Naive B cell (primary cell): Measurements from ENCODE around the gene RASAL1. TPM values are rescaled to one million over a fixed set of nuclear protein-coding genes. Genes with fewer than 3 reads are reported as not detected.
A peak's percentile ranks its signal among the peaks of the same experiment; 100 is the strongest.
"Not testable (repeated sequence)": the region's sequence is repeated elsewhere in the genome, so short reads cannot be mapped to it uniquely, and the experiment has no call there.

Source experiments
- ATAC-seq, 2 donors: fragments of 150-1000 bp; cut with Tn5 transposase; 2 replicates each; pipeline ENCODE4 v1.10.0; 2021; ENCODE audit warnings: low read depth in 2 of 2, mild to moderate bottlenecking in 2 of 2, moderate library complexity in 2 of 2
- DNase-seq: peaks from one replicate; pipeline ENCODE4 v3.0.0; 2022
- H3K27ac Mint-ChIP-seq, 6 donors: one replicate each; pipeline ENCODE4 v1.8.0; 2020 to 2022; ENCODE audit warnings: mild to moderate bottlenecking in 6 of 6, mixed read lengths in 6 of 6, moderate library complexity in 5 of 6, inconsistent platforms in 2 of 6
- H3K27me3 Mint-ChIP-seq, 3 donors: one replicate each; pipeline ENCODE4 v1.8.0; 2021 to 2022; ENCODE audit warnings: mixed read lengths in 3 of 3, mild to moderate bottlenecking in 1 of 3
- H3K36me3 Mint-ChIP-seq, 2 donors: one replicate each; pipeline ENCODE4 v1.8.0; 2020 to 2022; ENCODE audit warnings: mixed read lengths in 2 of 2, inconsistent platforms in 1 of 2, mild to moderate bottlenecking in 1 of 2
- H3K4me1 Mint-ChIP-seq, 3 donors: one replicate each; pipeline ENCODE4 v1.8.0; 2020 to 2022; ENCODE audit warnings: mixed read lengths in 3 of 3, inconsistent platforms in 1 of 3, mild to moderate bottlenecking in 1 of 3, moderate library complexity in 1 of 3
- H3K4me3 Mint-ChIP-seq, 8 donors: one replicate each; pipeline ENCODE4 v1.8.0; 2020 to 2022; ENCODE audit warnings: mild to moderate bottlenecking in 8 of 8, mixed read lengths in 8 of 8, moderate library complexity in 8 of 8, inconsistent platforms in 2 of 8
- H3K9me3 Mint-ChIP-seq, 7 donors: one replicate each; pipeline ENCODE4 v1.8.0; 2020 to 2022; ENCODE audit warnings: mixed read lengths in 7 of 7, mild to moderate bottlenecking in 5 of 7, inconsistent platforms in 2 of 7, moderate library complexity in 1 of 7
- polyA plus RNA-seq, 6 donors: library from polyadenylated mRNA; unstranded; fragments of 300-500 nt; fragmentation: Illumina TruSeq; gene quantifications; one replicate each; pipeline ENCODE4 v1.2.3, GENCODE V29; 2021; ENCODE audit warnings: low read depth in 6 of 6

The RASAL1 gene
- polyA plus RNA-seq, 6 donors from 2014 or later, result 0.17 to 0.48 (median 0.41) TPM; not detected in 2

- Mint-ChIP-seq H3K4me1 (peaks cover 37 to 48% (median 45%) of the 10 kb centered on the region in 3 donors), H3K27ac (peak overlapping the region in 2 of 6 donors; percentile 24 to 63), H3K36me3 (no peaks in the 10 kb centered on the region), H3K4me3 (peak overlapping the region in 1 of 8 donors; percentile 70), H3K9me3 (no peaks in the 10 kb centered on the region), H3K27me3 (peaks cover 0 to 14% (median 0%) of the 10 kb centered on the region in 3 donors)
- DNase-seq, result no peak
- ATAC-seq, result no peak
Measured at GRCh38 chr12:113131556-113131955, 4.0 kb downstream of the RASAL1 start.

GRCh38 chr12:113130457-113131135 is 5.0 kb downstream of the RASAL1 start:
- peak overlapping the region in 6 of 8 donors; percentile 9 to 80 (median 54) for H3K4me3 Mint-ChIP-seq
- peaks cover 29 to 39% (median 37%) of the 10 kb centered on the region in 3 donors for H3K4me1 Mint-ChIP-seq
- peak overlapping the region in 5 of 6 donors; percentile 5 to 96 (median 63) for H3K27ac Mint-ChIP-seq
- DNase-seq, result peak; percentile 57
- no peaks in the 10 kb centered on the region for H3K36me3 Mint-ChIP-seq
- ATAC-seq, result peak; percentile 85 to 88
- H3K9me3 Mint-ChIP-seq, result no peaks in the 10 kb centered on the region
- H3K27me3 Mint-ChIP-seq, result peaks cover 0 to 7% (median 0%) of the 10 kb centered on the region in 3 donors

- DNase-seq (no peak), ATAC-seq (no peak)
- Mint-ChIP-seq H3K36me3 (no peaks in the 10 kb centered on the region), H3K9me3 (no peaks in the 10 kb centered on the region), H3K4me1 (peaks cover 28 to 33% (median 32%) of the 10 kb centered on the region in 3 donors), H3K4me3 (peak overlapping the region in 6 of 8 donors; percentile 9 to 62 (median 42)), H3K27me3 (peaks cover 0 to 1% (median 0%) of the 10 kb centered on the region in 3 donors), H3K27ac (peak overlapping the region; percentile 19 to 89 (median 84))
Measured at GRCh38 chr12:113129664-113130456, 5.7 kb downstream of the RASAL1 start.

- no peak for DNase-seq
- Mint-ChIP-seq H3K4me3 (peak overlapping the region in 1 of 8 donors; percentile 35), H3K4me1 (peaks cover 24 to 33% (median 32%) of the 10 kb centered on the region in 3 donors), H3K27ac (peak overlapping the region in 4 of 6 donors; percentile 81 to 95 (median 88)), H3K9me3 (peaks cover 0 to 4% (median 0%) of the 10 kb centered on the region in 7 donors), H3K36me3 (no peaks in the 10 kb centered on the region), H3K27me3 (no peaks in the 10 kb centered on the region)
- peak; percentile 57 to 66 for ATAC-seq
Measured at GRCh38 chr12:113128802-113129663, 6.5 kb downstream of the RASAL1 start.

GRCh38 chr12:113127791-113128199 is 7.8 kb downstream of the RASAL1 start:
- peak overlapping the region in 1 of 6 donors; percentile 19 for H3K27ac Mint-ChIP-seq
- H3K4me1 Mint-ChIP-seq, result peaks cover 24 to 33% (median 30%) of the 10 kb centered on the region in 3 donors
- peaks cover 5 to 7% of the 10 kb centered on the region in 2 donors for H3K36me3 Mint-ChIP-seq
- ATAC-seq, result no peak
- H3K9me3 Mint-ChIP-seq, result peaks cover 0 to 10% (median 5%) of the 10 kb centered on the region in 7 donors
- no peak overlapping the region for H3K4me3 Mint-ChIP-seq
- no peaks in the 10 kb centered on the region for H3K27me3 Mint-ChIP-seq
- no peak for DNase-seq

GRCh38 chr12:113120670-113121370 is 14.7 kb downstream of the RASAL1 start:
- ATAC-seq (no peak), DNase-seq (no peak)
- H3K27ac Mint-ChIP-seq, result peak overlapping the region in 1 of 6 donors; percentile 49
- H3K4me1 Mint-ChIP-seq, result peaks cover 0 to 4% (median 0%) of the 10 kb centered on the region in 3 donors
- H3K9me3 Mint-ChIP-seq, result peaks cover 0 to 12% (median 7%) of the 10 kb centered on the region in 7 donors
- H3K36me3 Mint-ChIP-seq, result peaks cover 7 to 11% of the 10 kb centered on the region in 2 donors
- peaks cover 0 to 6% (median 0%) of the 10 kb centered on the region in 3 donors for H3K27me3 Mint-ChIP-seq
- no peak overlapping the region for H3K4me3 Mint-ChIP-seq

GRCh38 chr12:113119980-113120669 is 15.4 kb downstream of the RASAL1 start:
- peak overlapping the region in 1 of 6 donors; percentile 49 for H3K27ac Mint-ChIP-seq
- H3K27me3 Mint-ChIP-seq, result peaks cover 0 to 6% (median 0%) of the 10 kb centered on the region in 3 donors
- peaks cover 0 to 4% (median 0%) of the 10 kb centered on the region in 3 donors for H3K4me1 Mint-ChIP-seq
- ATAC-seq (no peak), DNase-seq (no peak)
- no peak overlapping the region for H3K4me3 Mint-ChIP-seq
- peaks cover 7 to 11% of the 10 kb centered on the region in 2 donors for H3K36me3 Mint-ChIP-seq
- peaks cover 0 to 12% (median 7%) of the 10 kb centered on the region in 7 donors for H3K9me3 Mint-ChIP-seq

- Mint-ChIP-seq H3K4me1 (peaks cover 0 to 4% (median 0%) of the 10 kb centered on the region in 3 donors), H3K4me3 (no peak overlapping the region), H3K27me3 (peaks cover 0 to 7% (median 0%) of the 10 kb centered on the region in 3 donors)
Measured at GRCh38 chr12:113118142-113118541, 17.4 kb downstream of the RASAL1 start.

GRCh38 chr12:113117684-113118083 is 17.9 kb downstream of the RASAL1 start:
- H3K36me3 Mint-ChIP-seq, ATAC-seq, H3K27ac Mint-ChIP-seq, H3K9me3 Mint-ChIP-seq, DNase-seq, H3K4me3 Mint-ChIP-seq, H3K4me1 Mint-ChIP-seq: not testable (repeated sequence)
- peaks cover 0 to 11% (median 0%) of the 10 kb centered on the region in 3 donors for H3K27me3 Mint-ChIP-seq

More at GRCh38 chr12:113118142-113118541, 17.4 kb downstream of the RASAL1 start:
- no peak for ATAC-seq
- H3K27ac Mint-ChIP-seq, result no peak overlapping the region
- peaks cover 0 to 7% (median 4%) of the 10 kb centered on the region in 7 donors for H3K9me3 Mint-ChIP-seq
- H3K36me3 Mint-ChIP-seq, result peaks cover 5 to 8% of the 10 kb centered on the region in 2 donors
- DNase-seq, result no peak

GRCh38 chr12:113116875-113117274 is 18.7 kb downstream of the RASAL1 start:
- no peak for ATAC-seq
- Mint-ChIP-seq H3K27ac (peak overlapping the region in 1 of 6 donors; percentile 22), H3K27me3 (peaks cover 0 to 14% (median 0%) of the 10 kb centered on the region in 3 donors)

GRCh38 chr12:113115455-113116126 is 20.0 kb downstream of the RASAL1 start:
- no peaks in the 10 kb centered on the region for H3K36me3 Mint-ChIP-seq
- H3K4me1 Mint-ChIP-seq, result peaks cover 0 to 4% (median 0%) of the 10 kb centered on the region in 3 donors
- H3K9me3 Mint-ChIP-seq, result no peaks in the 10 kb centered on the region
- DNase-seq (no peak), ATAC-seq (no peak)
- H3K4me3 Mint-ChIP-seq, result no peak overlapping the region
- H3K27me3 Mint-ChIP-seq, result peaks cover 0 to 14% (median 0%) of the 10 kb centered on the region in 3 donors
- no peak overlapping the region for H3K27ac Mint-ChIP-seq

More at GRCh38 chr12:113116875-113117274, 18.7 kb downstream of the RASAL1 start:
- peaks cover 0 to 4% (median 4%) of the 10 kb centered on the region in 3 donors for H3K4me1 Mint-ChIP-seq
- H3K36me3 Mint-ChIP-seq, result no peaks in the 10 kb centered on the region
- H3K9me3 Mint-ChIP-seq, result no peaks in the 10 kb centered on the region
- H3K4me3 Mint-ChIP-seq, result no peak overlapping the region
- no peak for DNase-seq
